GM11168 (cell line): ENCODE measurements around the gene MAGI1.

Experiments used
- in situ Hi-C: fragments of 300-500 bp; cut with MboI; formaldehyde crosslinking; loops from one replicate; pipeline ENCODE4 v1.12.0; 2022; ENCODE audit warnings: low sequenced_read_pairs; ENCODE audit not compliant: unreplicated experiment

MAGI1 gene

GRCh38 chr3:65703820-65704219, 334.9 kb downstream of the MAGI1 start:
- in situ Hi-C loops = no loop called here

DNA sequence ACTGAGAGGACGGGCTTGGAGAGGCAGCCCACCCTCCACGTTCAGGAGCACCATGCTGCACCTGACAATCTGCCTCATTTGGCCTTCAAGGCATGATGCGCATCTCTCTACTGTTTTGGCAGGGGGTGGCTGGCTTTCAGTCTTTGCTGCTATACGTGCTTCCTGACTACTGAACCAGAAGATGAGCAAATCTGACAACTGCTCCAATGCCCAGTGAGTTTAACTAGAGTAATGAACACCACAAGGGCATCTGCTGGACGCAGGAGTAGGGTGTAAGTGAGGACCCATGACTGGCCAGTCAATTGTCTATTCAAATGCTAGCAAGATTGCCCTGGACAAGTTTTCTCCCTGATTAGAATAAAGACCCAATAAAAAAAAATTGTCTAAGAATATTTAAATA, 335.7 kb downstream of the MAGI1 start:
- in situ Hi-C loops = no loop called here

DNA sequence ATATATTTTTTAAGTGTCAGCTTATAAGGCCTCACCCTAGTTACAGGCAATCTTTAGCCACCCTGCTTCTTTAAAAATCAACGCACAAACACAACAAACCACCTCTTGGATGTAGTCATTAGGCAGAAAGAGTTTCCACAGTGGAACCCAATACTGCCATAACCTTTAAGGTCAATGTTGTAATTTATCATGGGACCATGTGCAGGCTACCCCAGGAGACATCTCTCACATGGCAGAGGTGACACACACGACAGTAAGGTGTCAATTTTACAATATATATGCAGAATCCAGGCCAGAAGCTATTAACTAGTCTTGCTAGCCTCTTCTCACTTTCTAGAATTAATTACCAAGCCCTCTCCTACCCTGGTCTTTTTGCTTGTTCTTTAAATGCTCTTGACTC, 336.5 kb downstream of the MAGI1 start:
- in situ Hi-C loops = no loop called here

DNA sequence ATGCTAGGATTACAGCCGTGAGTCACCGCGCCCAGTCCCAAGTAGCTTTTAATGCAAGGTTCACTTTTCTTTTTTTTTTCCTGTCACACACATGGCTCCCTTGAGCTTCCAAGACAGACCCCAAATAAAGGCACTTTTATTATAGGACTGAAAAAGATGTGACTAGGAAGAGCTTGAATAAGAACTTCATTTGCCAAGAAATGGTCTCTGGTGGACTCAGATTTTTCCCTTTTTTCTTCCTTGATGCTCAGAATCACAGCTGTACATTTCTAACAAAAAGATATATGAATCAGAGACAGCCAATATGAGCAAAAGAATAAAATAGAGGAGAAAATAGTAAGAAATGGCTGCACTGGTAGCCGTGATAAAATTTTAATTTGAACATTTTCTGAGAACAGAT, 337.2 kb downstream of the MAGI1 start:
- in situ Hi-C loops = no loop called here

DNA sequence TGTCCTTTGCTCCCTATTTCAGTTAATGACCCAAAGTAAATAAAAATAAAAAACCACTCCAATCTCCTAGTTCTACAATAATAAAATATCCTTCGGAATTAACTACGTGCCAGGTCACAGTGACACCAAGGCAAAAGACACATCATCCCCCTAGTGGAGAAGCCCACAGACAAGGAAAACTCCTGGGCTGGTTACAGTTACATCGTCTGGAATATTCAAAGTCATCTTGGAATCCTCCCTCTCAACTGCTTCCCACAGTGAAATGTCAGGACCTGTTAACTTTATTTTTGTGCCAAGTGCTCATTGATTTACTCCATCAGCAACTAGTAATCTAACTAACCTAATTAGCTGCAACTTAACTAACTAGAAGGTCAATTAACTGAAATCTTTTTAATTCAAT, 349.3 kb downstream of the MAGI1 start:
- in situ Hi-C loops = no loop called here

GRCh38 chr3:65687741-65688140, 351.0 kb downstream of the MAGI1 start:
- in situ Hi-C loops = no loop called here

DNA sequence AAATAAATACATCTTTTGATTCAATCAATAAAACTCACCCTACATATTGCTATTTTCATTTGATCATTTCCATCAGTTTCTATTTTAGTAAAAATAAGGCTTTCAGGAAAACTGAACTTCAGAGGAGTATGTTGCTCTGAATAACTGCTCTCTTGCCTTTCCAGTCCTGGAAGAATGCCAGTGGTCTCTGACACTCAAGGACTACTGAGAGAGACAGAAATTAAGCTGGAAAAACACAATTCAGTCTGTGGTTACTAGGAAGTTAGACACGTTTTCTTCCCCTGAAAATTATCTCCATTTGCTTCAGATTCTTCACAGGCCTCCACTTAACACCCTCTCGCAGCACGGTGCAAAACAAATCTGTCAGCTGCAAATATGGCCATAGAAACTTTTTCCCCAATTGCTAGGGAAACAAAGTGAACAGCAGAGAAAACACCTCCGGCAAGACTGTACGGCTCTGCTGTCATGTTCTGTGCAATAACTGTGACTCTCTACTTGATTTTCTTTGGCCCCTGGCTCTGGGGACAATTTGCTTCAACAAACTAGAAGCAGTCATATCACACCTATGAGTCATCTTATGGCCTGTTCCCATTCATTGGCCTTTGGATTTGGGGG, 353.0 kb downstream of the MAGI1 start:
- in situ Hi-C loops = no loop called here

DNA sequence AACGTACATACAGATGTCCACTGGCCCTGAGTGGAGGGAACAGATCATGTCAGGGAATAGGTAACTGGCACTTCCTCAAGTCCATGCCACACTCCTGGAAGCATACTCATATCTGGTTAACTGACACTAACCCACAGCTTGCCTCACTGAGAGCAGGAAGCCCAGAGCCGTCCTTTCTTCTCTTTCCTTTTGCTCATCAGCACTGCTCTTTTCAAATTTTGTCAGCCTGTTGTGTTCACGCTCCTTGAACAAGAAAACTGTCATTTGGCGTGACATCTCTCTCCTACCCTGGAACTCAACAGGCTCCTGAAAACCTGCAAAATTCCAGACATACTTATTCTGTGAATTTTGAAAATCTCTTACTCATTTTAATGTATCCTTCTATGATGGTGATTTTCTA, 360.2 kb downstream of the MAGI1 start:
- in situ Hi-C loops = no loop called here

- in situ Hi-C loops = no loop called here
Observed at GRCh38 chr3:65677486-65678010, 361.2 kb downstream of the MAGI1 start.

DNA sequence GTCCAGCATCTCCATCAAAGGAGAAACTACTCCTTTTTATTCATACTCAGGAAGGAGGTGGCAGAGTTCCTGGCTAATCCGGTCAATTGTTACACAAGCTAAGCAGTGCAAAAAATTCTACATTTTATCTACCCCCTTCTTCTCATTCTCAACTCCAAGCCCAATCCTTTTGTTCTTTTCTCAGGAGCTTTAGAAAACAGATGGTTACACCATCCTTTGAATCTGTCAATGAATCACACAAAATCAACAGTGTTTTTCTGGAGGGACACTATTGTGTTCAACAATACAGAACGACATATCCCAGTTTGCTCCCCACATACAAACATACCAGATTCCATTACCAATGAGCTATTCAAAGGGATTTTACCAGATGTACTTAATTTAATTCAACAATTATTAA, 362.1 kb downstream of the MAGI1 start:
- in situ Hi-C loops = no loop called here

GRCh38 chr3:65675011-65675410, 363.7 kb downstream of the MAGI1 start:
- in situ Hi-C loops = no loop called here

- in situ Hi-C loops = no loop called here
Observed at GRCh38 chr3:65674226-65674625, 364.5 kb downstream of the MAGI1 start.

DNA sequence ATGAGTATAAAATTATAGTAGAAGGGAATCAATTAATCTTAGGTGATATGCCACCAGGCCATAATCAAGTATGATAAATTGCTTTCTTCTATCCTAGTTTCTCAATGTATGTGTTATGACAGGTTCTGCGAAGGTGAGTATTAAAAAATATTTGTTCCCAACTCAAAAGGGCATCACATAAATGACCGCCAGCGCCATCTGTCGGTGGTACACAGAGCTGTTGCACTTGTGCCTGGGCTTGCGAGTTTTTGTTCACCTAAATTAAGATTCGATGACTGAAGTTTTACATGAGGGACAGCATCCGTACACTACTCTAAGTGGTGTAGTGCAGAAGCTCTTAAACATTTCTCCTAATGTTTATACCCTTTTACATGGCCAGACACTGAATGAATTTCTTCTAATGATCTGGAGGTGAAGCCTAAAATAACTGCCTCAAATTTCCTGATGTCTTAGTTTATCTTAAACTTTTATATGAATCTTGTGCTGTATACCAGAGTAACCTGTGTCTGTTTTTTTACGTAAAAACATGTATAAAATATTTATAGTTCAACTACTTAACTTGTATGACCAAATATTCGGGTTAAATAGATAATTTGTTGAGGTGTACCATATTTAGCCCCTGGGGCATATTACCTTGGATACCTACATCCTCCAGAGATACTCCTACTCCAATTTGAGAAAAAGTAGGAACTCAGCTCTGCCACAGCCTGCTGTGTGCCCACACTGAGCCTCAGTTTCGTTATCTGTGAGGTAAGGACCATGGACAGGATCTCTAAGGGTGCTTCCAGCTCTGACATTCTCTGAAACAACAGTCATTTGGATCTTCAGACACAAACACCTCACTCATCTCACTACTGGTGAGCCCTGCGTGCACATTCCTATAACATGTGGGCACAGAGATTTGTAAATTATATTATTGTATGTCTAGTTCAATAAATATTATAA, 365.6 kb downstream of the MAGI1 start:
- in situ Hi-C loops = no loop called here

DNA sequence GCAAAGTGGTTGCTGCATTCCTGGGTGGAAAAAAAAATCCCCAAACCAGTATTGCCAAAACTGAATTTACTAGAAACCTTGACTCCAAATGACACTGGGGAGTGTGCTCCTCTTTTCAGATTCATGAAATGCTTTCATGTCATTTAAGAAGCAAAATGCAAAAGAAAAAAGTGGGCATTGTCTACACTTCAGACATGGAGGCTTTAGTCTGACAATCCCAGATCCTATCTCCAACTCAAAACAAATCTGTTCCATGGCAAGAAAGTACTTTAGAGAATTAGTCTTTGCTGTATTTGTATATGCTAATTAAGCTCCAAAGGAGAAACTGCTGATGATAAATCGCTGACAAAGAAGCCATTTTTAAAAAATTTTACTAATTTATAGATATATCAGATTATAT, 366.7 kb downstream of the MAGI1 start:
- in situ Hi-C loops = no loop called here

GRCh38 chr3:65671004-65671403, 367.7 kb downstream of the MAGI1 start:
- in situ Hi-C loops = no loop called here

DNA sequence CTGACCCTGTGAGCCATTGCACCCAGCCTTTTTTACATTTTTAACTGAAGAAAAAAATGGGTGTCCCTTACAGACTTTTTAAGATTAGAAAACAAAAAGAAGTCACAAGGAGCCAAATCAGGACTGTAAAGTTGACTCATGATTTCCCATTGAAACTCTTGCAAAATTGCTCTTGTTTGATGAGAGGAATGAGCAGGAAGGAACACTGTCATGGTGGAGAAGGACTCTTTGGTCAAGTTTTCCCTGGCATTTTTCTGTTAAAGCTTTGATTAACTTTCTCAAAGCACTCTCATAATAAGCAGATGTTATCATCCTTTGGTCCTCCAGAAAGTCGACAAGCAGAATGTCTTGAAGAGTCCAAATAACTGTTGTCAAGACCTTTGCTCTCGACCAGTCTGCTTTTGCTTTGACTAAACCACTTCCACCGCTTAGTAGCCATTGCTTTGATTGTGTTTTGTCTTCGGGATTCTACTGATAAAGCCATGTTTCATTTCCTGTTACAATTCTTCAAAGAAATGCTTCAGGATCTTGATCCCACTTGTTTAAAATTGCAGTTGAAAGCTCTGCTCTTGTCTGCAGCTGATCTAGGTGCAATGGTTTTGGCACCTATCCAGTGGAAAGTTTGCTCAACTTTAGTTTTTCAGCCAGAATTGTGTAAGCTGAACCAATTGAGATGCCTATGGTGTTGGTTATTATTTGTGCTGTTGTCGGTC, 369.4 kb downstream of the MAGI1 start:
- in situ Hi-C loops = no loop called here

DNA sequence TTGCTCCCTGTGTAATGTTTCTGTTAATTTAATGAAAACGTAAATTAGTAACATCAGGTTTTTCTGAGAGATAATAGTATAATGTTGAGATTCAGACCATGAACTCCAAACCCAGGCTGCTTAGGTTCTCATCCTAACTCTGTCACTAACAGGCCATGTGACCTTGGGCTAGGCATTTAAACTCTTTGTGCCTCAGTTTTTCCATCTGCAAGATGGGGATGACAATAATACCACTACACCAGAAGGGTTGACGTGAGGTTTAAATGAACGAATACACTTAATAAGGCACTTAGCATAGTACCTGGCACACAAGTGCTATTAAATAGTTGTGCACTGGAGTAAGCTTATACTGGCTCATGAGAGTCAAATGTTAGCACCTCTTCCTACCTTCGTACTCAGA, 370.8 kb downstream of the MAGI1 start:
- in situ Hi-C loops = no loop called here

- in situ Hi-C loops = no loop called here
Observed at GRCh38 chr3:65666448-65667091, 372.1 kb downstream of the MAGI1 start.

DNA sequence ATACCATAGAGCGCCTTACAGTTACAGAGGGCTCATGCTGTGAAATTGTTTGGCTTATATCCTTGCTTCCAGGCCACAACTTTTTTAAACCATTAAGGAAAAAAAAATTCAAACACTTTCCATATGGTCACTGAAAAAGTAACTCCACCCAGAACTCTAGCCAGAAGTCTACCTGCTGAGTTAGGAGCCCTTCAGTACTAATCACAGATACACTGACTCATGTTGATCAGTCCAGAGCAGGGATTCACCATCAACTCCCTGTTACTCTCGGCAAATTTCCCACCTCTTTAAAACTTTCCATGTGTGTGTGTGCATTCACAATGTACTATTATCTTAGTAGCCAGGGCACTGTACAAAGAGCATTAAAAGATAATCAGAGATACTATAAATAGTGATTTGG, 372.8 kb downstream of the MAGI1 start:
- in situ Hi-C loops = no loop called here

GRCh38 chr3:65664931-65665330, 373.8 kb downstream of the MAGI1 start:
- in situ Hi-C loops = no loop called here
